Measurements from ENCODE around the gene ANKRD7.
"Not testable (repeated sequence)": the region's sequence is repeated elsewhere in the genome, so short reads cannot be mapped to it uniquely, and the experiment has no call there.

Gene ANKRD7

GRCh38 chr7:118232837-118233236 is 8.3 kb downstream of the ANKRD7 start:
- Histone ChIP-seq H3K27me3 (ENCODE audit: control insufficient read depth, insufficient read depth, low read length, poor library complexity, severe bottlenecking) (no peaks in the 10 kb centered on the region), H3K9me3 (ENCODE audit: control insufficient read depth, low read length) (no peaks in the 10 kb centered on the region), H3K27ac (ENCODE audit: insufficient read depth, low read depth, low read length, poor library complexity, severe bottlenecking) (no peak overlapping the region), H3K4me1 (ENCODE audit: control insufficient read depth, insufficient read depth, low read length) (no peaks in the 10 kb centered on the region), H3K36me3 (ENCODE audit: control insufficient read depth, insufficient read depth, low read length) (no peaks in the 10 kb centered on the region), H3K4me3 (ENCODE audit: insufficient read depth, low read depth, low read length) (no peak overlapping the region)
- 94% methylated on average over 1 of the region's 1 CpG; no CpG with 5 or more reads in 1 of the 2 experiments for WGBS, 2 experiments

GRCh38 chr7:118233799-118234198 is 9.3 kb downstream of the ANKRD7 start:
- no peaks in the 10 kb centered on the region for H3K27me3 ChIP-seq (ENCODE audit: control insufficient read depth, insufficient read depth, low read length, poor library complexity, severe bottlenecking)
- 100% methylated on average over 1 of the region's 1 CpG for WGBS, 2 experiments

DNA sequence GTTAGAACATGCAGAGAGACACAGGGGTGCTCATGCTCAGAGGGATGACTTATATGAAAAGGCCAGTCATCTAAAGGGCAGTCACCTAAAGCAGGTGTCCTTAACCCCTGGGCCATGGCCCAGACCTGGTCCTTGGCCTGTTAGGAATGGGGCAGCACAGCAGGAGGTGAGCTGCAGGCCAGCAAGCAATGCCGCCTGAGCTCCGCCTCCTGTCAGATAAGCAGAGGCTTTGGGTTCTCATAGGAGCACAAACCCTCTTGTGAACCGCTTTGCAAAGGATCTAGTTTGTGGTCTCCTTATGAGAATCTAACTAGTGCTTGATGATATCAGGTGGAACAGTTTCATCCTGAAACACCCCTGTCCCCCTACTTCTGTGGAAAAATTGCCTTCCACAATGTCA is 14.5 kb downstream of the ANKRD7 start:
- Histone ChIP-seq H3K27ac (ENCODE audit: insufficient read depth, low read depth, low read length, poor library complexity, severe bottlenecking) (no peak overlapping the region), H3K4me1 (ENCODE audit: control insufficient read depth, insufficient read depth, low read length) (no peaks in the 10 kb centered on the region), H3K27me3 (ENCODE audit: control insufficient read depth, insufficient read depth, low read length, poor library complexity, severe bottlenecking) (no peaks in the 10 kb centered on the region), H3K36me3 (ENCODE audit: control insufficient read depth, insufficient read depth, low read length) (no peaks in the 10 kb centered on the region), H3K4me3 (ENCODE audit: insufficient read depth, low read depth, low read length) (no peak overlapping the region), H3K9me3 (ENCODE audit: control insufficient read depth, low read length) (no peaks in the 10 kb centered on the region)
- WGBS, 2 experiments, result 79 to 80% methylated on average over 3 of the region's 3 CpGs

More at GRCh38 chr7:118233799-118234198, 9.3 kb downstream of the ANKRD7 start:
- no peak overlapping the region for H3K27ac ChIP-seq (ENCODE audit: insufficient read depth, low read depth, low read length, poor library complexity, severe bottlenecking)
- H3K36me3 ChIP-seq (ENCODE audit: control insufficient read depth, insufficient read depth, low read length), result no peaks in the 10 kb centered on the region
- no peaks in the 10 kb centered on the region for H3K4me1 ChIP-seq (ENCODE audit: control insufficient read depth, insufficient read depth, low read length)
- H3K9me3 ChIP-seq (ENCODE audit: control insufficient read depth, low read length), result no peaks in the 10 kb centered on the region
- no peak overlapping the region for H3K4me3 ChIP-seq (ENCODE audit: insufficient read depth, low read depth, low read length)

GRCh38 chr7:118240320-118240719 is 15.8 kb downstream of the ANKRD7 start:
- H3K36me3 ChIP-seq (ENCODE audit: control insufficient read depth, insufficient read depth, low read length); H3K27ac ChIP-seq (ENCODE audit: insufficient read depth, low read depth, low read length, poor library complexity, severe bottlenecking): not testable (repeated sequence)
- WGBS, 2 experiments, result no CpG with 5 or more reads among the region's 2 CpGs

GRCh38 chr7:118243695-118244094 is 19.2 kb downstream of the ANKRD7 start:
- H3K9me3 ChIP-seq (ENCODE audit: control insufficient read depth, low read length), result no peaks in the 10 kb centered on the region
- no peak overlapping the region for H3K27ac ChIP-seq (ENCODE audit: insufficient read depth, low read depth, low read length, poor library complexity, severe bottlenecking)
- H3K36me3 ChIP-seq (ENCODE audit: control insufficient read depth, insufficient read depth, low read length), result no peaks in the 10 kb centered on the region
- no peaks in the 10 kb centered on the region for H3K27me3 ChIP-seq (ENCODE audit: control insufficient read depth, insufficient read depth, low read length, poor library complexity, severe bottlenecking)
- peaks cover 9% of the 10 kb centered on the region for H3K4me1 ChIP-seq (ENCODE audit: control insufficient read depth, insufficient read depth, low read length)
- WGBS, 2 experiments, result 100% methylated on average over 1 of the region's 1 CpG; no CpG with 5 or more reads in 1 of the 2 experiments
- no peak overlapping the region for H3K4me3 ChIP-seq (ENCODE audit: insufficient read depth, low read depth, low read length)

More at GRCh38 chr7:118240320-118240719, 15.8 kb downstream of the ANKRD7 start:
- H3K9me3 ChIP-seq (ENCODE audit: control insufficient read depth, low read length); H3K27me3 ChIP-seq (ENCODE audit: control insufficient read depth, insufficient read depth, low read length, poor library complexity, severe bottlenecking); H3K4me3 ChIP-seq (ENCODE audit: insufficient read depth, low read depth, low read length); H3K4me1 ChIP-seq (ENCODE audit: control insufficient read depth, insufficient read depth, low read length): not testable (repeated sequence)

- Histone ChIP-seq H3K9me3 (ENCODE audit: control insufficient read depth, low read length) (no peaks in the 10 kb centered on the region), H3K27ac (ENCODE audit: insufficient read depth, low read depth, low read length, poor library complexity, severe bottlenecking) (no peak overlapping the region), H3K4me1 (ENCODE audit: control insufficient read depth, insufficient read depth, low read length) (peaks cover 9% of the 10 kb centered on the region), H3K4me3 (ENCODE audit: insufficient read depth, low read depth, low read length) (no peak overlapping the region), H3K36me3 (ENCODE audit: control insufficient read depth, insufficient read depth, low read length) (no peaks in the 10 kb centered on the region), H3K27me3 (ENCODE audit: control insufficient read depth, insufficient read depth, low read length, poor library complexity, severe bottlenecking) (no peaks in the 10 kb centered on the region)
- 63 to 67% methylated on average over 1 to 2 of the region's 2 CpGs for WGBS, 2 experiments
Observed at GRCh38 chr7:118245267-118246040, 20.9 kb downstream of the ANKRD7 start.

DNA sequence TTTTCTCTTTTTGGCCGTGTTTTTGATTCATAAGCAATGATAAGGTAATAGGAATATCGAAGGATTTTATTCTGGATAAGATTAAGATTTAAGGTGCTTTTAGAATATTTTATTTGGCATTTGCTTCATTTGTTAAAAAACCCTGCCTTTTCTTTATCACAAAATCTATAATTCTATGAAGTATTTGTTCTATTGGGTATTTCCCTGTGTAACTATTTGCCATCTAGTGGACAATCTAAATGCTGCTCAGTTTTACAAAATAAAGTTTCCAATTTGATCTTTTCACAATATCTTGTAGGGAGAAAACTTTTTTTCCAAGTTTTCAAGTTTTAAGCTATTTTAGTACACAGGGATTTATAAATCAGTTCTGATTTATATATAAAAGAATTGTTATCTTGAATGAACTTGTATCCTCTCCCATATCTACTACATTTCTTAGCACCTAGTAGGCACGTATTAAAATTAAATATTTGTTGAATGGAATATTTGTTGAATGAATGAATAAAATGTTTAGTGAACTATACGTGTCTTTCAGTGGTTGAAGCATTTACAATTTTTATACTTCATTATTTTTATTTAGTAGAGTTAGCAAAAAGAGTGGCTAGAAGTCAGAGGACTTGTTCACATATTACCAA is 26.5 kb downstream of the ANKRD7 start:
- H3K36me3 ChIP-seq (ENCODE audit: control insufficient read depth, insufficient read depth, low read length), result no peaks in the 10 kb centered on the region
- H3K27me3 ChIP-seq (ENCODE audit: control insufficient read depth, insufficient read depth, low read length, poor library complexity, severe bottlenecking), result no peaks in the 10 kb centered on the region
- no peaks in the 10 kb centered on the region for H3K9me3 ChIP-seq (ENCODE audit: control insufficient read depth, low read length)
- no peaks in the 10 kb centered on the region for H3K4me1 ChIP-seq (ENCODE audit: control insufficient read depth, insufficient read depth, low read length)
- no peak overlapping the region for H3K4me3 ChIP-seq (ENCODE audit: insufficient read depth, low read depth, low read length)
- WGBS, 2 experiments, result 100% methylated on average over 1 of the region's 4 CpGs
- no peak overlapping the region for H3K27ac ChIP-seq (ENCODE audit: insufficient read depth, low read depth, low read length, poor library complexity, severe bottlenecking)

GRCh38 chr7:118252087-118252486 is 27.6 kb downstream of the ANKRD7 start:
- Histone ChIP-seq H3K27ac (ENCODE audit: insufficient read depth, low read depth, low read length, poor library complexity, severe bottlenecking) (no peak overlapping the region), H3K9me3 (ENCODE audit: control insufficient read depth, low read length) (no peaks in the 10 kb centered on the region), H3K27me3 (ENCODE audit: control insufficient read depth, insufficient read depth, low read length, poor library complexity, severe bottlenecking) (no peaks in the 10 kb centered on the region), H3K36me3 (ENCODE audit: control insufficient read depth, insufficient read depth, low read length) (no peaks in the 10 kb centered on the region), H3K4me1 (ENCODE audit: control insufficient read depth, insufficient read depth, low read length) (no peaks in the 10 kb centered on the region), H3K4me3 (ENCODE audit: insufficient read depth, low read depth, low read length) (no peak overlapping the region)
- WGBS, 2 experiments, result 95 to 100% methylated on average over 1 of the region's 1 CpG

DNA sequence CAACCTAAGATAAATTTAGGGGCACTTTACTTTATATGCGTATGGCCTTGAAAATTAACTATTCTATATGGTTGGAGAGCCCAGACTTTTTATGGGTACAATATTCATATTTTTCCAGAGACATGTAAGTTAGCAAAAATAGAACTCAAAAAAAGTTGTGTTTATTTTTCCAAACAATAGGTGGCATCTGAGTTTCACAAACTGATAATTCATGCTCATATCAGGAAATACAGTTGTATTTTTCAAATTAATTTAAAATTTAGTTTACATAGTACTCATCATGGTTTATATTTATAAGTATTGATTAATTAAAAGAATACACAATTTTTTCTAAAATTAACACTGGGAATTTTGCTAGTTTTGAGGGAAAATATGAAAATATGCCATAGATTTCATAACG is 34.6 kb downstream of the ANKRD7 start:
- Histone ChIP-seq H3K4me3 (ENCODE audit: insufficient read depth, low read depth, low read length) (no peak overlapping the region), H3K4me1 (ENCODE audit: control insufficient read depth, insufficient read depth, low read length) (no peaks in the 10 kb centered on the region), H3K36me3 (ENCODE audit: control insufficient read depth, insufficient read depth, low read length) (no peaks in the 10 kb centered on the region), H3K27ac (ENCODE audit: insufficient read depth, low read depth, low read length, poor library complexity, severe bottlenecking) (no peak overlapping the region), H3K9me3 (ENCODE audit: control insufficient read depth, low read length) (no peaks in the 10 kb centered on the region), H3K27me3 (ENCODE audit: control insufficient read depth, insufficient read depth, low read length, poor library complexity, severe bottlenecking) (no peaks in the 10 kb centered on the region)
- WGBS, 2 experiments, result 100% methylated on average over 1 of the region's 2 CpGs; no CpG with 5 or more reads in 1 of the 2 experiments

GRCh38 chr7:118264836-118265235 is 40.3 kb downstream of the ANKRD7 start:
- Histone ChIP-seq H3K9me3 (ENCODE audit: control insufficient read depth, low read length) (no peaks in the 10 kb centered on the region), H3K36me3 (ENCODE audit: control insufficient read depth, insufficient read depth, low read length) (no peaks in the 10 kb centered on the region), H3K27ac (ENCODE audit: insufficient read depth, low read depth, low read length, poor library complexity, severe bottlenecking) (no peak overlapping the region), H3K4me3 (ENCODE audit: insufficient read depth, low read depth, low read length) (no peak overlapping the region), H3K4me1 (ENCODE audit: control insufficient read depth, insufficient read depth, low read length) (no peaks in the 10 kb centered on the region), H3K27me3 (ENCODE audit: control insufficient read depth, insufficient read depth, low read length, poor library complexity, severe bottlenecking) (no peaks in the 10 kb centered on the region)
